ENCODE data around the gene RBM27. TPM values are rescaled to one million over a fixed set of nuclear protein-coding genes. Genes with fewer than 3 reads are reported as not detected.
"Not testable (repeated sequence)": the region's sequence is repeated elsewhere in the genome, so short reads cannot be mapped to it uniquely, and the experiment has no call there.

Gene RBM27, protein sequence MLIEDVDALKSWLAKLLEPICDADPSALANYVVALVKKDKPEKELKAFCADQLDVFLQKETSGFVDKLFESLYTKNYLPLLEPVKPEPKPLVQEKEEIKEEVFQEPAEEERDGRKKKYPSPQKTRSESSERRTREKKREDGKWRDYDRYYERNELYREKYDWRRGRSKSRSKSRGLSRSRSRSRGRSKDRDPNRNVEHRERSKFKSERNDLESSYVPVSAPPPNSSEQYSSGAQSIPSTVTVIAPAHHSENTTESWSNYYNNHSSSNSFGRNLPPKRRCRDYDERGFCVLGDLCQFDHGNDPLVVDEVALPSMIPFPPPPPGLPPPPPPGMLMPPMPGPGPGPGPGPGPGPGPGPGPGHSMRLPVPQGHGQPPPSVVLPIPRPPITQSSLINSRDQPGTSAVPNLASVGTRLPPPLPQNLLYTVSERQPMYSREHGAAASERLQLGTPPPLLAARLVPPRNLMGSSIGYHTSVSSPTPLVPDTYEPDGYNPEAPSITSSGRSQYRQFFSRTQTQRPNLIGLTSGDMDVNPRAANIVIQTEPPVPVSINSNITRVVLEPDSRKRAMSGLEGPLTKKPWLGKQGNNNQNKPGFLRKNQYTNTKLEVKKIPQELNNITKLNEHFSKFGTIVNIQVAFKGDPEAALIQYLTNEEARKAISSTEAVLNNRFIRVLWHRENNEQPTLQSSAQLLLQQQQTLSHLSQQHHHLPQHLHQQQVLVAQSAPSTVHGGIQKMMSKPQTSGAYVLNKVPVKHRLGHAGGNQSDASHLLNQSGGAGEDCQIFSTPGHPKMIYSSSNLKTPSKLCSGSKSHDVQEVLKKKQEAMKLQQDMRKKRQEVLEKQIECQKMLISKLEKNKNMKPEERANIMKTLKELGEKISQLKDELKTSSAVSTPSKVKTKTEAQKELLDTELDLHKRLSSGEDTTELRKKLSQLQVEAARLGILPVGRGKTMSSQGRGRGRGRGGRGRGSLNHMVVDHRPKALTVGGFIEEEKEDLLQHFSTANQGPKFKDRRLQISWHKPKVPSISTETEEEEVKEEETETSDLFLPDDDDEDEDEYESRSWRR
- 15.9 TPM for polyA plus RNA-seq (ENCODE audit: insufficient read length)

DNA sequence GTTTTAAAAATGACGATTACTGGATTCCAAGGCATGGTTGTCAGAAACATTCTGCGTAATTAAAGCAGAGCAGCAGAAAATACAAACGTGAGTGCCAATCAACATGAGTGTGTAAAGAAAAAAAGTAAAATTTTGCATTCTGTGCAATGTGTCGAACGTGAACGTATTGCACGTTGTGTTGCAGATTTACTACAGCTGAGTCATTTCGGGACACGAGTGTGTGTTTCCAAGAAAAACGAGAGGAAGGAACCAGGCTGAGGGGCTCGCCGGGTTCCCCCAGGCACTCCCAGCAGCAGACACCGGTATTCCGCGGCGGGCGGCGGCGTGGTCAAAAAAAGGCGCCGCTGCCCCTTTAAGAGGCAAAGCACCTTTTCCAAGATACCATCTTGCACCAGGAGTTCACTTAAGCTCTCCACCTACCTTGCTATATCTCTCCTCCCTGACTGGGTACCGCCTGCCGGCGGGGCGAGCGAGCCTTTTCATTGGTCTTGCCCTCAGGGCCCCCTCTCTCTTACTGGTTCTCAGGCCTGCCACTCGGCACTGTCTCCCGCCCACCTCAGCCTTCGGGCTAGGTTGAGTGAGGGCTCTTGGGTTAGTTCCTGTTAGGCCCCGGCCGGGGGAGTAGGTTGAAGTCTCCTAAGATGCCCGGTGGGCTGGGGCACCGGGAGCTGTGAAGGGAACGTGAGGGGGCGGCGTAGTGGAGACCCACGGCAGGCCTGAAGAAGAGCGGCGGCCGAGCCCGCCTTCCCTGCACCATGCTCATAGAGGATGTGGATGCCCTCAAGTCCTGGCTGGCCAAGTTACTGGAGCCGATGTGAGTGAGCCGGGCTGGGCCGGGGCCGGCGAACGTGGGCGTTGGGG, at the start of gene RBM27:
TSS of gene RBM27 (plus strand) at position 595 of the 861 bp plus-strand sequence. CDS start at position 756, 161 bp downstream.
- DNase-seq (ENCODE audit: low read depth) = peak; percentile 92

DNA sequence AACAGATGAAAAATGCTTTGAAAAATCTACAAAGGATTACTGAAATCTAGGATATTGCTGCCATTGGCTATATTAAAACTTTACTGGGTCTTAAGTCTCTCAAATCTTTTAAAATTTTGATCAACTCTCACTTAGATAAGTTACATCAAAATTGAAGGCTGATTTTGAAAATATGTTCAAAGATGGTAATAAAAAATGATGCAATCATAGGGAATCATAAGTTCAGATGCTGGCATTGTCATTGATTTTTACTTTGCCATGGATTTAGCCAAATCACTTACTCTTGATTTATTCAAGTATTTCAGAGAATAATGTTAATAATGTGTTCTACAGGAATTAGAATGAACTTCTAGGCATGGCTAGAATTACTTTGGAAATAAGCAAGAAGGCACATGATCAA, 45.1 kb upstream of the RBM27 start:
- no peak for DNase-seq (ENCODE audit: low read depth)

DNA sequence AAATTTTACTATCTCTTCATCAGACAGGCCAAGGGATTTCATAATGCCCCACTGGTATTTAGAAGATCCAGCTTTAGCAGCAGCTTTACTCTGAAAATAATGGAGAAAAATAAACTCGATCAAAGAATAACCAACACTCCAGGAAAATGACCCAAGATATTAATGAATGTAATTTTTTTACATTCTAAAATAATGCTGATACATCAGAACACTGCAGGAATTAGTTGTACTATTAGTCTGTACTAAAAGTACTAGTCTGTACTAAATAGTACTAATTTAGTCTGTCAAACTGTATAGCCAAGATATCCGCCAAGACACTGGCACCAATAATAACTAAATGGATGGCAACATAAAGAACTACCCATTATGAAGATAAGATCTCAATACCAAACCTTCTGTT, 39.0 kb upstream of the RBM27 start:
- DNase-seq (ENCODE audit: low read depth) = no peak

DNA sequence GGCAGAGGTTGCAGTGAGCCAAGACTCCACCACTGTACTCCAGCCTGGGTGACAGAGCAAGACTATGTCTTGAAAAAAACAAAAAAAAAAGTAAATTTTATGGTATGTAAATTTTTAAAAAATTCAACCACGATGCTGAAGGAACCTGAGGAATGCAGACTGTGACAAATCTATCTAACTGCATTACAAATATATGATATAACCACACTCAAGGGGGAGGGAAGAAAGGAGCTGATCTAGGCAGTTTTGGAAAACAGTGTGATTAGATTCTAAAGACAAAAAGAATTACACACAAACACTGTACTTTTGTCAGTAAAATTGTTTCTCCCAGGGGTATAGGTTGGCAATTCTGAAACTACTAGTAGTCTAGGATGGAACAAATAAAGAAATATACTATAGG, 37.9 kb upstream of the RBM27 start:
- DNase-seq (ENCODE audit: low read depth) = no peak

DNA sequence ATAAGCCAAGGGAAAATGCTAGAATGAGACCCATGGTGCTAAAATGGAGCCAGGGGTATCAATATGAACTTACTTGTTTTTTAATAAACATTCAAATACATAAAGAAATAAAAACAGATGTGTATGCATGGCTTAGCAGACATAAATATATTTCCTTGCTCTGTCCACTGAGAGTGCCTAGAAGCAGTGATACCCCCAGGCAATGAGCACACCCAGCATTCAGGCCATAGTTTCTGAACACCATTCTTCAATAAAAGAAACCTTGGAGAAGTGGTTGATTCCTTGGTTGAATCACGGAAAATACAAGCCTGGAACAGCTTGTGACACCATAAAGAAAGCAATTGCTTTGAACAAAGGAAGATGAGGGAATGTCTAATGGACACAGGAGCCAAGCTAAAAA, 37.5 kb upstream of the RBM27 start:
- DNase-seq (ENCODE audit: low read depth) = no peak

DNA sequence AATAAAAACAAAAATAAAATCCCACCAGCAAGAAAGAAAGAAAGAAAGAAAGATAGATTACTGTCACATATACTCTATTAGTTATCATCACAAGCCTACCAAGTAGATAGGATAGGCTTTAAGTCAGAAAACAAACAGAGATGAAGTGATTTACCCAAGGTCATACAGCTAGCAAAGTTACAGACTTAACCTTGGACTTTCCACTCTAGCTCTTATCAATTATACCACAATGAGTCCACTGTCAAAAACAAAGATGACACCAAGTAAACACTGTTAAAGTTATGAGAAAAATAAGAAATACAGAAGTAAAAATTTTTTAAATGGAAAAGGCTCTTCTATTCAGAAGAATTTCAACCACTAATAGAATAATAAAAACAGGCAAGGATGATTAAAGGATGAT, 34.3 kb upstream of the RBM27 start:
- no peak for DNase-seq (ENCODE audit: low read depth)

DNA sequence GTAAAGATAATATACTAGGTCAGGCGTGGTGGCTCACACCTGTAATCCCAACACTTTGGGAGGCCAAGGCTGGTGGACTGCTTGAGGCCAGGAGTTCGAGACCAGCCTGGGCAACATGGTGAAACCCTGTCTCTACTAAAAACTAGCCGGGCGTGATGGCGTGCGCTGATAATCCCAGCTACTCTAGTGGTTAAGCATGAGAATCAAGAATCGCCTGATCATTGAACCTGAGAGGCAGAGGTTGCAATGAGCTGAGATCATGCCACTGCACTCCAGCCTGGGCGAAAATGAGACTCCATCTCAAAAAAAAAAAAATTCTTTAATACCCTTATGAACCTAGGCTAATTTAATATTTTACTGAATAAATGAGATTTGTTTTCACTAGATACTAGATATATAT, 30.4 kb upstream of the RBM27 start:
- DNase-seq (ENCODE audit: low read depth) = not testable (repeated sequence)

DNA sequence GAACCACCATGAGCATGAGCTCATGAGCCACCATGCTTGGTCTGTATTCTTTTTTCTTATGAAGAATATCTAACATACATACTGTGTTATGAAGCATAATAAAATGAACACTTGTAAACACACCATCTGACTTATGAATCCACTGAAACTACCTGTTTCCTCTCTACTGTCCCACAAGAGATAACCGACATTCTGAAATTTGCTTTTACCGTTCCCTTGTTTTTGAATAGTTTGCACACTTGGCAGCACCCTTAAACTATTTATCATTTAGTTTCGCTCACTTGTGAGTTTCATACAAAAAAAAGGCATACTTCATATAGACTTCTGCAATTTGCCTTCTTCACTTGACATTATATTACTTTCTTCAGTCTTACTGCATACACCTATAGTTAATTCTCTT, 29.8 kb upstream of the RBM27 start:
- no peak for DNase-seq (ENCODE audit: low read depth)

DNA sequence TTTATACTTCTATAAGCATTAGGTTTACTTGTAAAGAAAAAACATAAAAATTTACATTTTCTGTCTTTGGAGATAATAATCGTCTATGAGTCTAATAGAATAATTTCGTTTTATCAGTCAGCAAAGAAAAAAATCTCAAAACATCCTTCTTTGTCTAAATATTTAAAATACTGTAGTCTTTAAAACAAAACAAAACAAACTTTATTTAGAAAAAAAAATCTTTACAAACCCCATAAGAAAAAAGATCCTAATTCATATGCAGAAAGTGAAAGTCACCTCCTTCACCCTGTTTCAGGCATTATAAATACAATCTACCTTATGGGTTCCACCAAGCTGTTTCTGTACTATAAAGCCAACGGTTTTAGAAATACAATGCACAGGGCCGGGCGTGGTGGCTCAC, 26.6 kb upstream of the RBM27 start:
- no peak for DNase-seq (ENCODE audit: low read depth)

DNA sequence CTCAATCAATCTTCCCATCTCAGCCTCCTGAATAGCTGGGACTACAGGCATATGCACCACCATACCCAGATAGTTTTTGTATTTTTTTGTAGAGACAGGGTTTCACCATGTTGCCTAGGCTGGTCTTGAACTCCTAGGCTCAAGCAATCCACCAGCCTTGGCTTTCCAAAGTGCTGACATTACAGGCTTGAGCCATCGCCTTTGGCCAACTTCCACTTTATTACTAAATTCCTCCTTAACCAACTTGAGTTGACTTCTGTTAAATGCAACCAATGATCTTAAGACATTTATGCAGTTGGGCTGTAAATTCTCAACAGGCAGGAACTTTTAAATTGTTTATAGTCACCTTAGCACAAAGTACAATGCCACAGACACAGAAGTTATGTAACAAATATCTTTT, 23.7 kb upstream of the RBM27 start:
- DNase-seq (ENCODE audit: low read depth) = no peak

DNA sequence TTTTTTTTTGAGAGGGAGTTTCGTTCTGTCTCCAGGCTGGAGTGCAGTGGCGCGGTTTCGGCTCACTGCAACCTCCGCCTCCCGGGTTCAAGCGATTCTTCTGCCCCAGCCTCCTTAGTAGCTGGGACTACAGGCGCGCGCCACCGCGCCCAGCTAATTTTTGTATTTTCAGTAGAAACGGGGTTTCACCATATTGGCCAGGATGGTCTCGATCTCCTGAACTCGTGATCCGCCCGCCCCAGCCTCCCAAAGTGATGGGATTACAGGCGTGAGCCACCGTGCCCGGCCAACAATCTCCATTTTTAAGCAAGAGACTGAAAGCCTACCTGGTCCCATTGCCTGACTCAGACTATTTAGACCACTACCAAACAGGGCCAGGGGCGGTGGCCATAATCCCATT, 20.0 kb upstream of the RBM27 start:
- DNase-seq (ENCODE audit: low read depth) = not testable (repeated sequence)

DNA sequence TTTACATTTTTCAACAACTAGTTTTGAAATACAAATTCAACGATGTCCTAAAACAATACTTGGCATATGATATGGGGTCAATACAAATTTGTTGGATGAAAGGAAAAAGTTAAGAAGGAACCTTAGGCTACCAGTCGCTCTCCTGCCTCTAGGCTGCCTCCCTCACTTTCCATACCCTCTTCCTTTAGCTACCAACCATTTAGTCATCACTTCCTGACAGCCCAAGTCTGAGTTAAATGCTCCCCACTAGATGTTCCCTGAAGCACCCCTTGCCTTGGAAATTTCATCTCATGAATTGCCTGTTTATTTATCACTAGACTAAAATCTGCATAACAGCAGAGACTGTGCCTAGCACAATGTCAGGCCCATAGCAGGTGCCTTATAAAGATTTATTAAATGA, 18.2 kb upstream of the RBM27 start:
- DNase-seq (ENCODE audit: low read depth) = no peak

DNA sequence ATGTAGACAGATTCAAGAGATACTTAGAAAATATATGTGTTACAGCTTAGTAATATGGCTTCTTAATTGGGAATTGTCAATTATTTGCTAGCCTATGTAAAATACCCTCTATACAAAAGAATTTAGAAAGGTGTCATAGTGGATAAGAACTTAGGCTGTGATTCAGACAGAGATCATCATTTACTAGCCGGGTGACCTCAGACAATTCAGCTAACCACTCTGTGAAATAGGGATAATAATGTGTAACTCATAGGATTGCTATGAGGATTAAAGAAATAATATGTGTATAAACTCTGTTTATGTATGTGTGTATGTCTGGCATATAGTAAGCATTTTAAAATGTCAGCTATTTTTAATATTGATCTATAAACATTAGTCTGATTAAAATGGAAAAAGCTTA, 15.0 kb upstream of the RBM27 start:
- DNase-seq (ENCODE audit: low read depth) = no peak

DNA sequence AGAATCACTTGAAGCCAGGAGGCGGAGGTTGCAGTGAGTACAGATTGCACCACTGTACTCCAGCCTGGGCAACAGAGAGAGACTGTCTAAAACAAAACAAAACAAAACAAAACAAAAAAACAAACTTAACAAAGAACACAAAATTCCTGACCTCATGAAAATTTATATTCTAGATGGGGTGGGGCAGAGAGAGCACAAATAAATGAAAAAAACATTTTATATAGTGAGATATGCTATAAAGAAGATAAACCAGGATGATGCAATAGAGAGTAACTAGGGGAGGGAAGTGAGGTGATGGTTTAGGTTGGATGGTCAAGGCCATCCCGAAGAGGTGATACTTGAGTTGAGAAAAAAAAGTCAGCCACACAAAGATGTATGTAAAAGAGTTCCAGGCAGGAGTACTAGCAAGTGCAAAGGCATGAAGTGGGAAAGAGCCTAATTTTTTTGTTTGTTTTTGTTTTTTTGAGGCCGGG, 10.8 kb upstream of the RBM27 start:
- no peak for DNase-seq (ENCODE audit: low read depth)

DNA sequence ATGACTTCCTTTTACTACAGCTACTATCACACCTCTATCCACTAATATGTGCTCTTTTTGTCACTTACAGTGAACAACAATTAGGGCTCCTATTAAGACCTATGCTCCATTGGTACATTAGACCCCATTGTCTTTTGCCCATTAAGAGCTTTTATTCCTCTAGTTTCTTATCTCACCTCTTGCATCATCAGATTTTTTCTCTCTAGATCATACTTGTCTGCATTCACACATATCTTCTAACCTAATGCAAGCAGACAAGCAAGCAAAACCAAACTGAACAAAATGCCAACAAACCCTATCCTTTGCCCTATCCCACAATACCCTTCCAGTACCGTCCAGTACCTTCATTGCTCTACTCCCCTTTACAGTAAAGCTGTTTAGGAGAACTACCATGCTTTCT, 10.1 kb upstream of the RBM27 start:
- DNase-seq (ENCODE audit: low read depth) = no peak

DNA sequence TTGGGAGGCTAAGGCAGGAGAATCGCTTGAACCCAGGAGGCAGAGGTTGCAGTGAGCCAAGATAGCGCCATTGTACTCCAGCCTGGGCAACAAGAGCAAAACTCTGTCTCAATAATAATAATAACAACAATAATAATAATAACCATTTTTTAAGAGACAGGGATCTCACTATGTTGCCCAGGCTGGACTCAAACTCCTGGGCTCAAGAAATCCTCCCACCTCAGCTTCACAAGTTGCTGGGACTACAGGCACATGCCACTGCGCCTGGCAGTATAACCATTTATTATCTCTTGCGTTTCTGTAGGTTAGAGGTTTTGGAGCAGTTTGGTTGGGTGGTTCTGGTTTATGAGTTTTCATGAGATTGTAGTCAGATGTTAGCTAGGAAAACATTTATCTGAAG, 8.4 kb upstream of the RBM27 start:
- DNase-seq (ENCODE audit: low read depth) = not testable (repeated sequence)

DNA sequence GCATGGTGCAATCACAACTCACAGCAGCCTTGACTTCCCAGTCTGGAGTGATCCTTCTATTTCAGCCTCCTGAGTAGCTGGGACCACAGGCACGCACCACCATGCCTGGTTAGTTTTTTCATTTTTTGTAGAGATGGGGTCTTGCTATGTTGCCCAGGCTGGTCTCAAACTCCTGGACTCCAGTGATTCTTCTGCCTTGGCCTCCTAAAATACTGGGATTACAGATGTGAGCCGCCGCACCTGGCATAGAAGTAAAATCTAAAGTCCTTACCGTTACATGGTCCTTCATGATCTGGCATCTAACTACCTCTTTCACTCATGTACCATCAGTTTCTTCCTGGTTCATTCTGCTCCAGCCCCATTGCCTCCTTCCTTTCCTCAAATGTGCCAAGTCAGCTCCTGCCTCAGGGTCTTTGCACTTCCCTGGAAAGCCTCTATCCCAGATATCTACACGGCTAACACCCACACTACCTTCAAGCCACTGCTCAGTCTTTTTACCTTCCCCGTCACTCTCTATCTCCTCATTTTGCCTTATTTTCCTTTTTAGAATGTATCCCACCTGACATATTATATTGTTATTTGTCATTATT, 6.9 kb upstream of the RBM27 start:
- no peak for DNase-seq (ENCODE audit: low read depth)

DNA sequence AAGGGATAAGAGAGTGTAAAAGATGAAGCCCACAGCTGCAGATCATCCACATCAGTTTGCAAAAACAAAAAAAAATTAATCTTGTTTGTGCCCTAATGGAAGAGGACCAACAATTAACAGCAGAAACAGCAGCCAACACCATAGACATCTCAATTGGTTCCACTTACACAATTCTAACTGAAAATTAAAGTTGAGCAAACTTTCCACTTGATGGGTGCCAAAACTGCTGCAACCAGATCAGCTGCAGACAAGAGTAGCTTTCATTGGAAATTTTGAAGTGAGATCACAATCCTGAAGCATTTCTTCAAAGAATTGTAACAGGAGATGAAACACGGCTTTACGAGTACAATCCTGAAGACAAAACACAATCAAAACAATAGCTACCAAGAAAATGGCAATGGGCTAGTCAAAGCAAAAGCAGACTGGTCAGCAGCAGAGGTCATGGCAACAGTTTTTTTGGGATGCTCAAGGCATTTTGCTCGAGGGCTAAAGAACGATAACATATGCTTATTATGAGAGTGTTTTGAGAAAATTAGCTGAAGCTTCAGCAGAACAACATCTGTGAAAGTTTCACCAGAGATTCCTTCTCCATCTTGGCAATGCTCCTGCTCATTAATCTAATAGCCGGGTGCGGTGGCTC, 4.1 kb upstream of the RBM27 start:
- DNase-seq (ENCODE audit: low read depth) = no peak

DNA sequence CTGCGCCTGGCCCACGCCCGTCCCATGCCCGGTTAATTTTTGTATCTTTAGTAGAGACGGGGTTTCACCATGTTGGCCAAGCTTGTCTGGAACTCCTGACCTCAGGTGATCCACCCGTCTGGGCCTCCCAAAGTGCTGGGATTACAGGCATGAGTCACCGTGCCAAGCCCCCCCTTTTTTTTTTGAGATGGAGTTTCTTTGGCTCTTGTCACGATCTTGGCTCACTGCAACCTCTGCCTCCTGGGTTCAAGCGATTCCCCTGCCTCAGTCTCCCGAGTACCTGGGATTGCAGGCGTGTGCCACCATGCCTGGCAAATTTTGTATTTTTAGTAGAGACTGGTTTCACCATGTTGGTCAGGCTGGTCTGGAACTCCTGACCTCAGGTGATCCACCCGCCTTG, 1.6 kb upstream of the RBM27 start:
- DNase-seq (ENCODE audit: low read depth) = not testable (repeated sequence)

DNA sequence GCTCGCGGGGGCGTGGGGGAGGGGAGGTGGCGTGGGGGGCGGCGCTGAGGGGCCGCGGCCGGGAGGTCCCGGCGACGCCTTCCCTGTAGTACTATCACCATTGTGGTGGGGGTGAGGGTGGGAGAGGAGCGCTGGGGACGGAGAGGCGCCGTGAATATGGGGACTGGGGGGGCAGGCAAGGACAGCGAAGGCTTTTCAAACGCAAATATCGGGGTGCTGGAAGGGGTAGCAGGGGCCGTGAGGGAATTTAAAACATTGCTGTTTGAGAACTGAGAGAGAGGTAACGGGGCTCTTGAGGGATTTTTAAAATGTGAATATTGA, 427 bp downstream of the RBM27 start:
- DNase-seq (ENCODE audit: low read depth) = no peak

Data from forelimb muscle (tissue), 1 donor.